Activated CD4-positive, CD25-positive, alpha-beta regulatory T cell treated with anti-CD3 and anti-CD28 coated beads, Interleukin-2, amount 50 U/mL, for 72 hours (primary cell): Measurements from ENCODE around the gene MAB21L4.

Source experiments
- DNase-seq: peaks from one replicate; pipeline ENCODE4 v3.0.0; 2021

Gene MAB21L4

DNA sequence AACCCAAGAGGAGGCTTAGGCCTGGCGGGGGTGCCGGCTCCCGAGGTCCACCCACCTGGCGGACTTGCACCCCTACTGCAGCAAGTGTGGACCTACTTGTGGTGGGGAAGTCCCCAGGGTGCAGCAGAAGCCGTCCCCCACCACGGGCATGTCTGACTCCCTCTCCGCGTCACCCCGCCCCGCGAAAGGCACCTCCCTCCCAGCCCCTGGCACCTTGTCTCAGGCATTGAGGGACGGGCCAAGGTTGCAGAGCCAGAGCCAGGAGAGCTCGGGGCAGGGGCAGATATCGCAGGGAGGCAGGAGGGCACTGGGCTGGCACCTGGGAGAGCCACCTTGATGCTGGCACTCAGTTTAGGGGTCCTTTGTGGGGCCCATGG, 29.2 kb upstream of the MAB21L4 start:
- peak; percentile 33 for DNase-seq

DNA sequence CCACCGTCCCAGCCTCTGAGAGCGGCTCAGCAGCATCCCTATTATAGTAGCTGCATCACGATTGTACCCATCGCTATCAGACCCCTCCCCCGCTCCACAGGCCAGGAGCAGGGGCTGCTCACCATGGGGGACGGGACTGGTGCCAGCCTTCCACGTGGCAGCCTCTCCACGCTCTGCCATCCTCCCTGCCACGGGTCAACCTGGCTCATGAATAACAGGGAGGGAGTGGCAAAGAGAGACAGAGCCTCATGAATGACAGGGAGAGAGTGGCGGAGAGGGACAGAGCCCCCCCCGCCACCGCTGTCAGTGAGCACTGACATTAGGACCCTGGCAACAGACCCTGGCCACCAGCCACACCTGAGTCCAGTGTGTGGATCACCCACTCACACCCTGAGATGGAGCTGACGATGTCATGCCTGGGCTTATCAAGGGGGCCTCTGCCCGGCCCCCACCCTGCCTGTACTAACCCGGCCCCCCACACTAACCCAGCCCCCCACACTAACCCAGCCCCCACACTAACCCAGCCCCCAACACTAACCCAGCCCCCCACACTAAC, 27.1 kb upstream of the MAB21L4 start:
- peak; percentile 25 for DNase-seq

DNA sequence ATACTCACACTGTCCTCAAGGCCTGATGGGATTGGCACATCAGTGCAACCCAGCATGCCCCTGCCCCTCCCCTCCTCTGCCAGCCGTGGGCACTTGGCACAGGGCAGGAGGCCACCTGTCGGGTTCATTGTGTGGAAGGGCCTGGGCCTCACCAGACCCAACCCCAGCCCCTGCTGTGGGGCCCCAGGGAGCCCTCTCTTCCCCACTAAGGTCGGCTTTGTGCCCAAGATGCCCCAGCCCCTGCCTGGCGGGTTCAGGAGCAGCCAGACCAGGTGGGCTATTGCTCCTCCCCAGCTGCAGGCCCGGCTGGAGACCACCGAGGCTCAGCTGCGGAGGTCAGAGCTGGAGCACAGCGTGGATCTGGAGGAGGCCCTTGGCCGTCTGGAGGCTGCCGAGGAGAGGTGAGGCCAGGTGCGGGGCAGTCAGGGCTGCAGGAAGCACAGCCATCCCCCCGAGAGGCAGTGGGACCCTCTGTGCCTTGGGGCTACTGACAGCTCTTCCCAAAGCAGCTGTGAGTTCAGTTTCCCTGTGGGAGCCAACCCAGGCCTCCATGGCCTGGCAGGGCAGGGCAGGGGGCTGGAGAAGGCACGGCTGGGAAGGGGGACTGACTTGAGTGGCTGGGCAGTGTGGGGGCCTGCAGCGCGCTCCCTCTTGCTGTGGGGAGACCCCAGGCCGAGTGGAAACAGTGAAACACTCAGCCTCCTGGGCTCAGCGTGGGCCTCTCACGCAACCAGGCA, 26.5 kb upstream of the MAB21L4 start:
- peak; percentile 30 for DNase-seq

DNA sequence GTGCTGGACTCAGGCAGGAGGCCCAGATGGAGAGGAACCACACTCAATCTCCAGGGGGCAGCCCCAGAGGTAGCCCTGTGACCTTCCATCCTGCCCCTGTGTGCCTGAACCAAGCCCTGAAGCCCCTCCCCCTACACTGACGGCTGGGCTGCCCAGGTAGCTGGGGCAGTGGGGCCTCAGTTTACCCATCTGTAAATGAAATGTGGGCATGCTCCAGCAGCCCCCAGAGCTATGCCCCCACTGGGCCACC, 26.0 kb upstream of the MAB21L4 start:
- no peak for DNase-seq

DNA sequence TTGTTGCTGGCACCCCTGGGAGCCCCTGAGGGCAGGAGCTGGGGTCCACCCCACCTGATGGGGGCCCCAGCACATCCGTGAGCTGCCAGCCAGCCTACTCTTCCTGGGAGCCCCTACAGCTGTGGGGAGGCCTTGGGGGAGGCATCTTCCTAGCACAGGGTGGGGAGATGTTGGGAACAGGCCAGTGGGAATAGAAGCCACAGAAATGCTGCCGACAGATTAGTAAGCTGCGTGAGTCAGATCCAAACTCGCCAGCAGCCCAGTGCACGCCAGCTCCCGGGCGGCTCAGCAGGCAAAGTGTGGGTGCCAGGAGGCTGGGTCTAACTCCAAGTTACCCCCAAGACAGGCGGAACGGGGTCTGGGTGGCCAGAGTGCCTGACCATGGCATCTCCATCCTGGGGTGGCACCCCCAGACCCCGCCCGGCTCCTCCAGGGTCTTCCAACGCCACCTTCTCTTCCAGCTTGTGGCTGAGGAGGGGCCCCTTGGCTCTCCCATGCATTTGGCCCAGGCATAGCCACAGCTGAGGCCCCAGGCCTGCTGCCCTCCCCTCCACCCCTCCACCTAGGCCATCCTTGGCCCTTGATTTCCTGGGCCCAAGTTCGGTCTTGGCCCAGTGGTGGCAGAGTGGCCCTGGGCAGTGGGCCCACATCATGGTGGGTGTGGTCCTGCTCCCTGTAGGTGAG, 25.5 kb upstream of the MAB21L4 start:
- peak; percentile 21 for DNase-seq

DNA sequence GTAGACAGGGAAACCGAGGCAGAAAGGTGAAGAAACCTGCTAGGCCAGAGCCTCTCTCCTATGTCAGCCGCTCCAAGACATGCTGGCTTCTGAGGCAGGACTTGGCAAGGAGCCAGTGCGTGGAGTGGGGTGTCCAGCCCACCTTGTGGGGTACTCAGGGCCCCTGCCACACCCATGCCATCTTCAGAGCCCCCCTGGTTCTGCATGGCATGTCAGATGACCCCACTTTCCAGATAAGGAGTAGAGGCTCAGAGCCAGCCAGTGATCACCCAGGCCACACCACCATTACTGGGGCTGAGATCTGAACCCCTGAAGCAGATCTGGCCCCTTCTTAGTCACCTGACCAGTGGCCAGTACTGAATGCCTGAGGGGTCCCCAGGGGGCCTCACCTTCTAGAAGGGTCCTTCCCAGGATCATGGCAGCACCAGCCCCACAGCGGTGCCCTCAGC, 24.9 kb upstream of the MAB21L4 start:
- DNase-seq = peak; percentile 17

DNA sequence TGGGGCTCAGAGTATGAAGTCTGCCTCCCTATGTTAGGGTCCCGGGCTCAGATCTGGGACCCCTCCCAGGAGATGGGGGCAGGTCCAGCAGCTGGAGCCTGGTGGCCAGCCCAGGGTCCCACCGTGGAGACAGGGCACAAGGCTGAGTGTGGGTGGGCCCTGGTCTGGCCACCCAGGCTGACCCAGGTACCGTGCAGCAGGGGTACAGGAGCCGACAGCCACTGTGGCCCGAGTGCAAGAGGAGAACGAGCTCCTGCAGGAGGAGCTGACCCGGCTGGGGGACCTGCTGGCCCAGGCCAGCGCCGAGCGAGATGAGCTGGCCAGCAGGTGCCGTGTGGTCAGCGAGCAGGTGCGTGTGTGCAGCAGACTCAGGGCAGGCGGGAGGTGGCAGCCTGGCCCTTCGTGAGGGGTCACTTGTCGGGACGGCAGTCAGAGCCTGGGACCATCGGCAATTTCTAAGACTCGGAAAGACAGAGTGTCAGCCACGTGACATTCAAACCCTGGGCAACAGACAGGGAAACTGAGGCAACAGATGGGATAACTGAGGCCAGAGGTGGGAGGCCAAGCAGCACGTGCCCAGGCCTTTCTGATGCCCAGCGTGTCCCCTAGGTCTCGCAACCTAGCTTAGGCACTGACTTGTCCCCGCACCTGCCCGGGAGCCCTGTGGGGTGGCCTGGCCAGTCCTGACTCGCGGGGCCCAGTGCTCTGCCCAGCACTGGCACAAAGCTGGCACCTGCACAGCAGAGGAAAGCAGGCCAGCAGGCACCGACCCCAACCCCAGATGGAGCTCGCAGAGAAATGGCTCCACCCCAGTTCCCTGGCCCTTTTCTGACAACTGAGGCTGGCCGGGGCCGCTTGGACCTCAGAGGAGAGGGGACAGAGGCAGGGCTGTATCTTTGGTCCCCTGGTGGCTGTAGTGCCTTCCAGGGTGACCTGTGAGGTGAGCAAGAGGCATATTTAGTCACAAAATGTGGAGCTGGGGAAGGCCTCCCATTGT, 24.1 kb upstream of the MAB21L4 start:
- peak; percentile 27 for DNase-seq

DNA sequence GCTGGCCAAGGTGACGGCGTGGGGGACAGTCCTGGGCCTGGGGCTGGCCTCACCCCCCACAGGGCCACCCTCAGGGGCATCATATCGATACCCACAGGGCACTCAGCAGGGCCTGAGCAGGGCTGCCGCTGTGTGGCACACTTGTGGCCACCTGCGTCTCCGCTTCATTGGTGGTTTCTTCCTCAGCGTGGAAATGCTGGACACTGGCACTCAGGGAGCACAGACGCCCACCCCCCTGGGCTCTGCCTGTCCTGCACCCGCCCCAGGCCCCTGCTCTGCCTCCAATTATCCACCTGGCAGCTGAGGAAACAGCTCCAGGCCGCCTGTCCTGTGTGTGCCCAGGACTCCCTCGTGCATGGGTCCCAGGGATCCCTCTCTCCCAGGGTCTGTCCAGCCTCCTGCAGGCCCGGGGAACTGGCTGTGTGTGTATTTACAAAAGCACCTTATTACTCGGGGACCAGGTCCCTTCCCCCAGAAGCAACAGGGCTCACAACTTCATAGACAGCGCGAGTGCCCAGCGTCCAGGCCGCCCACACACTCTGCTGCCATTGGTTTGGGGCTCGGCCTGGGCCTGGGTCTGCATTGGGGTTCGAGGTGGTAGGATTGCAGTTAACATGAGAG, 23.3 kb upstream of the MAB21L4 start:
- peak; percentile 28 for DNase-seq

DNA sequence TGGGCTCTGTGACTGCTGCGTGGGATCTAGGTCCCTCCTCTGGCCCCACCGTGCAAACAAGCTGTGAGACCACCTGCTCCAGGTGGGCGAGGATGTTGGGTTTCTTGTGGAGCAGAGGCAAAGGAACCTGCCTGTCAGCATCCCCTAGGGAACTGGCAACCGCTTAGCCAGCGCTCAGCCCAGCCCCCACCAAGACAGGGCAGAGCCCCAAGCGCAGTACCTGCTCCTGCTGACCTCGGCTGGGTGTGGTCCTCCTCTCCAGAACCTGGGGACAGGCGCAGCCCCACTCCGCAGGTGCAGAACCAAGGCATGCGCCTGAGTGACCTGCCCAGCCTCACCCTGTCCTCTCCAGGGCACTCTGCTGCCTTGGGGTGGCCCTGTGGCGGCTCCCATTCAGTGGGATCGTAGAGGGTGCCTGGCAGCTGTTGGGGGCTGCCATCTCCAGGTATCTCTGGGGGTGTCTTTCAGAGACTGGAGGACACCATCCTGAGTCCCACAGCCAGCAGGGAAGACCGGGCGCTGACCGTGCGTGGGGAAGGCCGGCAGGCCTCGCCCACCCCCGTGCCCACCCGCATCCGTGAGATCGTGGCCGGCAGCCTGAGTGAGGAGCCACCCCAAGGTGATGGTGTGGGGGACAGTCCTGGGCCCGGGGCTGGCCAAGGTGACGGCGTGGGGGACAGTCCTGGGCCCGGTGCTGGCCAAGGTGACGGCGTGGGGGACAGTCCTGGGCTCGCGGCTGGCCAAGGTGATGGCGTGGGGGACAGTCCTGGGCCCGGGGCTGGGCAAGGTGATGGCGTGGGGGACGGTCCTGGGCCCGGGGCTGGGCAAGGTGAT, 22.5 kb upstream of the MAB21L4 start:
- peak; percentile 26 for DNase-seq

DNA sequence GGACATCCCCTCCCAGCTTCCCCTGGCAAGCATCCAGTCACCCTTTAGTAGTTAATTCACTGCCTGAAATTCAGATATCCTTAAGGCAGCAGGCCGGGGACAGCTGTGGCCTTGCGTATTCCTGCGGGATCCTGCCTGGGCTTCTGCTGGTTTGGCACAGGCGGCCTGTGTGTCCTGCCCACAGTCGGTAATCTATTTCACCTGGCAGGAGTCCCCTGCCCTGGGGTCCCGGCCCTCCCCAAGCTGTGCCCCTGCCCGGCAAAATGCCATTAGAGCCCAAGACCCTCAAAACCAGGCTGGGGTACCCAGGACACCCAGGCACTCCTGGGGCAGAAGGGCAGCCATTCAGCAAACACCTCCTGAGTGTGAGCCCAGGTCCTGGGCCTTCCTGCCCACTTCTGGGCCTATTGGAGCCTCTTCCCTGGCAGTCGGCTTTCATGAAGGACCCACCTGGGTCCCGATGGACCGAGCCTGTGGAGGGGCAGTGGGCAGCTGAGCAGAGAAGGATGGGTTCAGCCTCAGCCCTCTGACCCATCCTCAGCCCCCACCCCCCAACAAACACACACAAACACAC, 21.8 kb upstream of the MAB21L4 start:
- peak; percentile 21 for DNase-seq

DNA sequence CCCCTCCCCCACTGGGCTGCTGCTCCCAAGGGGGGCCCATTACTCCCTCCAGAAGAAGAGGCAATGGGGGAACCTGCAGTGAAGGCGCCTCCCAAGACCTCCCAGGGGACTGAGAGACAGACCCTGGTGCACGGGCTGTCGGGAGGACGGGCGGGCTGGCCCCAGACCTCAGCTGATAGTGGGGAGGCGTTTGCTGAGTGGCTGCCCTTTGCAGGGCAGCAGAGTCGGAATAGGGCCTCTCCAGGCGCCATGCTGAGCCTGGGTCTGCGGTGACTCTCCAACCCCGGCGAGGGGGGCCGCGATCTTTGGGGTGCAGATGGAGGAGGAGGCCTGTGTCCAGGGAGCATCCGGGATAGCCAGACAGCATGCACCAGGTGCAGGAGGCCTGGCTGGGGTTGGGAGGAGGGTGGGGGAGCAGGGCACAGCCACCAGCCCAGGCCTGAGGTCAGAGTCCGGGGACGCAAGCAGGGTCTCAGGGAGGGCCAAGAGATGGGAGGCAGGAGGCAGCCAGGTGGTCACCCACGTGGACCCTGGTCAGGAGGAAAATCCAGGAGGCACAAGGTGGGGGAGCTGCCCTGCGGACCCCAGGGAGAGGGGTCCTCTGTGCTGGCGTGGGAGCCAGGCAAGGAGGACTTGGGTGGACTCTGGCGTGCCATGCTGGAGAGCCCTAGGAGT, 21.2 kb upstream of the MAB21L4 start:
- peak; percentile 23 for DNase-seq

DNA sequence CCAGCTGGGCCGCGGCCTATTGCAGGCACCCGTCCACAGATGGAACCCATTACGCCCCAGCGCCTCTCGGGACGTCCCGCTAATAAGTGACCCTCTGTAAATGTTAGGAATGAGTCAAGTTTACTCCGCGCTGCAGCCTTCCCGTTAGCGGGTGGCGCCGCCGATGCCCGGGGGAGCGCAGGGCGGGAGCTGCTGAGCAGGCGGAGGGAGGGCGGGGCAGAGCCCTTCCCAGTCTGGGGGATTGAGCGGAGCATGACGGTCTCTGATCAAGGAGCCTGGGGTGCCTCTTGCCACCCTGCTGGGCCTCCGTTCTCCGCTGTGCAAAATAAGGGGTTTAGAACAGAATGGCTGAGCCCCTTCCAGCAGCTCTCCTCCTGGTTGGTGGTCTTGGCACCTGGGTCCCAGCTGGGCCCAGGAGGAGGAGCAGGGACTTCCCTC, 20.6 kb upstream of the MAB21L4 start:
- peak; percentile 23 for DNase-seq

DNA sequence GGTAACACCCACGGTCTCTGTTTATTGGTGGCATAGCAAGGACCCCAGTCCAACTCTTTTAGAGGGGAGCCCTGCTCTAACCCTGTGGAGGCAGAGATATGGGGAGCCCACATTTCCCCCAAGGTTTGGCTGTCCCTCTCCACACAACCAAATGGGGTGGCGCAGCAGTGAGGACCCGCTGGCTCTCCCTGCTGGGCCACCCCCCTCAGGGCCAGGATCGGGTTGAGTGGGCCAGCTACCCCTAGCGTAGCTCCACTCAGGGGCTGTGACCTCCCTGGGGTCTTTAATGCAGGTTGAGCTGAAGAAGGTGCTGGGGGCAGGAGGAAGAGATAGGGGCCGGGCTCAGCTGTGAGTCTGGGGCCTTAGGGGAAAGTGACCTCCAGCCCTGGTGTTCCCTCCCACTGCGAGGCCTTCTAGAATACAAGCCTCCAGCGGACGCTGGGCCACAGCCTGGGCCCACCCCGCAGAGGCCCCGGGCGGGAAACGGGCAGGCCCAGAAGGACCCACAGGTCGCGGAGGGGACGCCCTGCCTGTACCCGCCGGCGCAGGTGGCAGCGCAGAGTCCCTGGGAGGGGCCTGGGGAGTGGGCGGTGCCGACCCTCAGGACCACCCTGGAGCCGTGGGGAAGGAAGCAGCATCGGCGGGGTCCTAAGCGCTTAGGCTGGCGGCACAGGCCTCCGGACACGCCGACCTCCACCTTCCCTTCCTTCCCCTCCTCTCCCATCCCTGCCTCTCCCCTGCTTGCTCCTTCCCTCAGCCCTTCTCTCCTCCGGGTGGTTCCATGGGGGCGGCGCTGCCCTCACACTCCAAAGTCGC, 19.8 kb upstream of the MAB21L4 start:
- no peak for DNase-seq

DNA sequence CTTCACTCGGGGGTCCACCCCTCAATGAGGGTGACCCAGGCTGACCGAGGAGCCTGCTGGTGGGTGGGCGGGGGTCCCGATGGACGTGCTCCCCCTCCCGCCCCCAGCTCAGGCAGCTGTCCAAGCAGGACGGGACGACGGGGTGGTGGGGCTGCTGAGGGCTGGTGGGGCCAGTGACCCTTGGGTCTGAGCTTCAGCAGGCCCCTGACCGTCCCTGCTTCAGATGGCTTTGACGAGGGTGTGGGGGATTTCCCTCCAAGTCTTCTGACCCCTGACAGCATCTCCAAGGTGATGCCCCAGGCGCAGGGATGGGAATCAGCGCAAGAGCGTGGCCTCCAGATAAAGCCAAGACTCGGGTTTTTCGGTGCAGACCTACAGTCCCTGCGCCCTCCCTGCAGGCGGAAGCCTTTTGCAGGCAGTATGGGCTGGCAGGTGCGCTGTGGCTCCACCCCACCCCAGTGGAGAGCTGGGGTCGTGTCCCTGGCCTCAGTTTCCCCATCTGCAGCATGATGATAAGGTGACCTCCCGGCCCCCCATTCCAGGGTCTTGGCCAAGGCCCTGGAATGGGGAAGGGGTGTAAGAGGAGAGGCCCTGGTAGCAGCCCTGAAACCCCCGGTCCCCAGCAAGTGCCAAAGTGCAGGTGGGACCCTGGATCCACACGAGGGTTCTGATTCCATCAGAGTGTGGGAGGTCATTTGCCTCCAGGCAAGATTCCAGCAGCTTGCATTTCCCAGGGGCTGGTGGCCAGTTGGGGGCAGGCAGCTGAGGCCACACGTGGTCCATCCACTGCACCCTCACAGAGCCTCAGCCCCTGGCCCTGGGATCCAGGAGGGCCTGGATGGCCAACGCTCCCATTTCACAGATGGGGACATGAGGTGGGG, 18.9 kb upstream of the MAB21L4 start:
- no peak for DNase-seq

DNA sequence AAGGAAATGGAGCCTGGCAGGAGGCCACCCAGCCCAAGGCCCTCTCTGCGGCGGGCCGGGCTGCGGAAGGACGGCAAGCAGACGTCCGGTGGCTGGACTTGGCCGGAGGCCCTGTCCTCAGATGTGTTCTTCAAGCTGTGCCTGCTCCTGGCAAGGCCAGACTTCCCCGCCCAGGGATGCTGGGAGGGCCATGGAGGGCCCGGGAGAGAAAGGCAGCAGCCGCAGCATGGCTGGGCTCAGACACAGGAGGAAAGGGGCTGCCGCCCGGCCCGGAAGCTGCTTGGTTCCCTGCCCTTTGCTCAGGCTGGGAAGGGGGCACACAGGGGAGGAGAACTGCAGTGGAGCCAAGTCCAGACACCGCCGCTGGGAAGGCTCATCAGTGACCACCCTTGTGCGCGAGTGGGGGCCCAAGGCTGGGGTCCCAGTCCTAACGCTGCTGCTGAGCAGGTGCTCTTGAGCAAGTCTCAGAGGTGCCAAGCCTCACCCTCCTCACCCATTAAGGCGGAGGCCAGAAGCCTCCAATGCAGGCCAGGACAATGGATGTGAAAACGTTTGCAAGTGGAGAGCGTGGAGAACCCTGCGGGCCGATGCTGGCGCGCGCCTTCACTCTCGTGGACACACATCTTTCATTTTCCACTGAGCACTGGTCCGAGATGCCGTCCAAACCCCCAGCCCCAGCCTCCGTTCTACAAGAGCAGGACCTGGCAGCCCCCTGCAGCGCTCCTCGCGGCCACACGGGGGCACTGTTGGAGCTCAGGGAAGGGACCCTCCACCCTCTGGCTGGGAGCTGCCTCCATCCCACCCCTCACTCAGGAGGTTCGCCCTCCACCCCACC, 18.1 kb upstream of the MAB21L4 start:
- peak; percentile 79 for DNase-seq

DNA sequence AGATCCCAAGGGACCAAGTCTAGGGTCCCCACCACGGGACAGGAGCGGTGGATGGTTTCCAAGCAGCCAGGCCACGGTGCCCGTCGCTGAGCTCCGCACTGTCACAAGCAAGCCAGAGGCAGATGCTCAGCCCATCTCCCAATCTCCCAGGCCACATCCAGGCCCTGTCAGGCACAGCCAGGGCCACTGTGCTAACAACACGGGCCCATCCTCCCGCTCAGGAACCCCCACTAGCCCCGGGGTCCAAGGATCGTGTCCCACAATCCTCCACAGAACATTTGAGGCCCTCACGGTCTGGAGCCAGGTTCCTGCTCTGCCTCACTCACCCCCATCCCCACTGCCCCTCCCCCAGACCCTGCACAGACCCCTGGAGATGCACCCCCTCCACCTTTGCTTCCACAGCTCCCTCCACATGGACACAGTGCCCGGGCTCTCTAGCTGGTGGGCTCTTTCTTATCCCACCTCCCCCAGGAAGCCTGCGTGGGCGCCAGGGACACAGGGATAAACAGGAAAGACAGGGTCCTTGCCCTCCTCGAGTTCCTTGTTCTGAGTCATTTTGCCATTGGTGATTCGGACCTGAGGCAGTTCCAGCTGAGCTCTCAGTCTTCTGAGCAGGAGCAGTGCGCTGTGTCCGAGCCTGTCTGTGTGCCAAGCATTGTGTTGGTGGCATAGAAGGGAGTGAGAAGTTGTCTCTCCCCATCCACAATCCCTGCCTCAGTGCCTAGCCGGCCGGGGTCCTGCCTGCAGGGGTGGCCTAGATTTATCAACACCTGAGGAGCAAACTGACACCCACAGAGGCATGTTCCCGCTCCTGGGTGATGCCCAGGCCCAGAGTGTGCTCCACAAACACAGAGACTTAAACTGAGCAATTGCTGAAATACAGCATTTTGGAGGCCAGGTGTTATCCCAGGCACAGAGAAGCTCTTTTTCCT, 17.2 kb upstream of the MAB21L4 start:
- no peak for DNase-seq
